ENCODE data around the gene PHF5A. TPM values are rescaled to one million over a fixed set of nuclear protein-coding genes. Genes with fewer than 3 reads are reported as not detected.

PHF5A gene
- total and polyA plus RNA-seq, 10 of the 15 experiments (the other 5 are each of a cell fraction or from before 2014, with no cell fraction given) = 40.5 to 115 (median 79.2) TPM

DNA sequence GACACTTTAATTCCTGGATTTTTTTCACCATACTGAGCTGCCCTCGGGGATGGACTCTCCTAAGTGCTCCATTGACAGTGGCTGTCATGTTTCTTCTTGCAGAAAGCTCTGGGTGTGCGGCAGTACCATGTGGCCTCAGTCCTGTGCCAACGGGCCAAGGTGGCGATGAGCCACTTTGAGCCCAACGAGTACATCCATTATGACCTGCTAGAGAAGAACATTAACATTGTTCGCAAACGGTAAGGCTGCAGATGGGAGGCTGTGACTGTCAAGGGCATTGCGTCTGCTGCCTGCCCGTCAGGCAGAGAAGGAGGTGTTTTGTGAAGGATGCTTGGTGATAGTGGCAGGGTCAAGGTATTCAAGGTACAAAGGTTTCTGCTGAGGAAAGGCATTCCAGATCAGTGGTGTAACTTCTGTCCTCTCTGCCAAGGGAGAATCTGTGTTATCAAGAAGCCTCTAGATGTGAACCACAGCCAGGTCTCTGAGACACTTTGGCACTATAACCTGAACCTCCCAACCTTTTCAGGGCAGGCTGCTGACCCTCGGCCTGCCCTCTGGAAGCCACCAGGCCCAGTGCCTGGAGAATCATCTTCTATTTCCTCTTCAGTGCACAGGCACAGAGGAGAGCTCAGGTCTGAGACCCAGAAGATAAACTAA is 31.3 kb upstream of the PHF5A start (continued):
- TF ChIP-seq, protein P1, sequence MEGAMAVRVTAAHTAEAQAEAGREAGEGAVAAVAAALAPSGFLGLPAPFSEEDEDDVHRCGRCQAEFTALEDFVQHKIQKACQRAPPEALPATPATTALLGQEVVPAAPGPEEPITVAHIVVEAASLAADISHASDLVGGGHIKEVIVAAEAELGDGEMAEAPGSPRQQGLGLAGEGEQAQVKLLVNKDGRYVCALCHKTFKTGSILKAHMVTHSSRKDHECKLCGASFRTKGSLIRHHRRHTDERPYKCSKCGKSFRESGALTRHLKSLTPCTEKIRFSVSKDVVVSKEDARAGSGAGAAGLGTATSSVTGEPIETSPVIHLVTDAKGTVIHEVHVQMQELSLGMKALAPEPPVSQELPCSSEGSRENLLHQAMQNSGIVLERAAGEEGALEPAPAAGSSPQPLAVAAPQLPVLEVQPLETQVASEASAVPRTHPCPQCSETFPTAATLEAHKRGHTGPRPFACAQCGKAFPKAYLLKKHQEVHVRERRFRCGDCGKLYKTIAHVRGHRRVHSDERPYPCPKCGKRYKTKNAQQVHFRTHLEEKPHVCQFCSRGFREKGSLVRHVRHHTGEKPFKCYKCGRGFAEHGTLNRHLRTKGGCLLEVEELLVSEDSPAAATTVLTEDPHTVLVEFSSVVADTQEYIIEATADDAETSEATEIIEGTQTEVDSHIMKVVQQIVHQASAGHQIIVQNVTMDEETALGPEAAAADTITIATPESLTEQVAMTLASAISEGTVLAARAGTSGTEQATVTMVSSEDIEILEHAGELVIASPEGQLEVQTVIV (IDR thresholded peaks at IDR 0.05; ENCODE audit: borderline replicate concordance, partially characterized antibody) = no peak
- no peak for TF ChIP-seq ETV6 (conservative IDR thresholded peaks at IDR 0.05 in 1 of 2, IDR thresholded peaks at IDR 0.05 in 1 of 2; ENCODE audit: borderline replicate concordance in 1 of 2, low read depth in 1 of 2)
- TF ChIP-seq SMARCA5 (IDR thresholded peaks at IDR 0.05) = no peak
- no peak for TF ChIP-seq CBX5 (IDR thresholded peaks at IDR 0.05; ENCODE audit: low read depth)
- TF ChIP-seq, protein P2, sequence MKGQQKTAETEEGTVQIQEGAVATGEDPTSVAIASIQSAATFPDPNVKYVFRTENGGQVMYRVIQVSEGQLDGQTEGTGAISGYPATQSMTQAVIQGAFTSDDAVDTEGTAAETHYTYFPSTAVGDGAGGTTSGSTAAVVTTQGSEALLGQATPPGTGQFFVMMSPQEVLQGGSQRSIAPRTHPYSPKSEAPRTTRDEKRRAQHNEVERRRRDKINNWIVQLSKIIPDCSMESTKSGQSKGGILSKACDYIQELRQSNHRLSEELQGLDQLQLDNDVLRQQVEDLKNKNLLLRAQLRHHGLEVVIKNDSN (IDR thresholded peaks at IDR 0.05; ENCODE audit: borderline replicate concordance, extremely low read length, insufficient read depth, low read depth, low read length) = no peak

GRCh38 chr22:41498303-41498835 is 29.9 kb upstream of the PHF5A start:
- Histone ChIP-seq H4K20me1 (ENCODE audit: control insufficient read depth, insufficient read depth) (no peaks in the 10 kb centered on the region; the same call in 1 of the 2 replicates), H3K27me3 (replicated peaks in 1 of 2; ENCODE audit: control insufficient read depth in 2 of 2, insufficient read depth in 2 of 2, low read length in 1 of 2) (no peaks in the 10 kb centered on the region), H3K27ac (ENCODE audit: control insufficient read depth, insufficient read depth) (no peak overlapping the region), H3K36me3 (ENCODE audit: control insufficient read depth in 2 of 2, insufficient read depth in 2 of 2, low read length in 1 of 2) (peaks cover 9 to 15% of the 10 kb centered on the region in 2 experiments; a peak in 3 of 4 replicates), H3K9me3 (replicated peaks; ENCODE audit: control insufficient read depth, insufficient read depth, low read length) (no peaks in the 10 kb centered on the region), H3K9ac (ENCODE audit: control insufficient read depth, insufficient read depth, low read length) (no peak overlapping the region), H3K79me2 (ENCODE audit: control insufficient read depth, insufficient read depth, low read length) (peaks cover 6% of the 10 kb centered on the region), H3K4me3 (no peak overlapping the region), H2AFZ (ENCODE audit: control insufficient read depth, low read depth, low read length) (no peak overlapping the region), H3K4me2 (ENCODE audit: control insufficient read depth, insufficient read depth) (no peak overlapping the region), H3K4me1 (ENCODE audit: control insufficient read depth, insufficient read depth, low read length) (no peaks in the 10 kb centered on the region)
- in situ Hi-C loops (cut with MboI) = no loop called here
- ATAC-seq = no peak
- TF ChIP-seq SMAD5 (IDR thresholded peaks at IDR 0.05; ENCODE audit: low read depth) (no peak), CEBPB (IDR thresholded peaks at IDR 0.05; ENCODE audit: borderline replicate concordance in 1 of 2, low read depth in 2 of 2, low read length in 2 of 2) (no peak)
- TF ChIP-seq, protein P1 (IDR thresholded peaks at IDR 0.05; ENCODE audit: borderline replicate concordance, partially characterized antibody) = no peak
- POLR2A ChIA-PET = no interaction called here
- 98% methylated on average over 6 of the region's 6 CpGs for WGBS (ENCODE audit: insufficient coverage, insufficient replicate concordance, low lambda C conversion rate, missing lambda C conversion rate)
- intact Hi-C loops (cut with micrococcal nuclease; ENCODE audit: unreplicated experiment) = no loop called here
- CTCF ChIA-PET = interaction anchor here (1.0 to 3.3 kb wide), 5 partner anchors 9 to 95 kb away, joined by 3 to 15 read pairs (median 4); no protein-coding TSS in a partner anchor
- RAD21 ChIA-PET (ENCODE audit: unreplicated experiment) = interaction anchor here (4.6 kb wide), 1 partner anchor 95 kb away, joined by 60 read pairs; no protein-coding TSS in a partner anchor
- DNase-seq (ENCODE audit: low read depth, low spot score) = no peak
- SMC1A ChIA-PET (ENCODE audit: uncharacterized antibody, unreplicated experiment) = interaction anchor here (0.7 to 5.4 kb wide), 2 partner anchors 56 to 95 kb away, joined by 3 to 62 read pairs; no protein-coding TSS in a partner anchor
- no peak for FAIRE-seq
- BruUV-seq (replicated peaks) = no TSS peak
